Endometrial microvascular endothelial cells (primary cell): ENCODE data around the gene LAMB1. TPM values are rescaled to one million over a fixed set of nuclear protein-coding genes. Genes with fewer than 3 reads are reported as not detected.
"Not testable (repeated sequence)": the region's sequence is repeated elsewhere in the genome, so short reads cannot be mapped to it uniquely, and the experiment has no call there.

ENCODE experiments used
- in situ Hi-C: cut with HindIII; loops from 2 replicates; pipeline ENCODE4 v1.10.0; 2017; ENCODE audit warnings: low sequenced_read_pairs, low pct_unique_long_range_greater_than_20kb; ENCODE audit errors: inconsistent ontology term
- total RNA-seq: library from RNA; depleted of rRNA; stranded (reverse); fragments of >200 nt; gene quantifications from one replicate; pipeline ENCODE4 v1.2.3, GENCODE V29; 2015; ENCODE audit errors: inconsistent ontology term

Gene LAMB1
- total RNA-seq, 1 donor from 2014 or later: 262 TPM

- in situ Hi-C loops: no loop called here
Measured at GRCh38 chr7:107907790-107908189, 95.2 kb downstream of the LAMB1 start.

GRCh38 chr7:107902381-107902780, 100.6 kb downstream of the LAMB1 start:
- in situ Hi-C loops: no loop called here

GRCh38 chr7:107900496-107901015, 102.4 kb downstream of the LAMB1 start:
- in situ Hi-C loops: no loop called here

DNA sequence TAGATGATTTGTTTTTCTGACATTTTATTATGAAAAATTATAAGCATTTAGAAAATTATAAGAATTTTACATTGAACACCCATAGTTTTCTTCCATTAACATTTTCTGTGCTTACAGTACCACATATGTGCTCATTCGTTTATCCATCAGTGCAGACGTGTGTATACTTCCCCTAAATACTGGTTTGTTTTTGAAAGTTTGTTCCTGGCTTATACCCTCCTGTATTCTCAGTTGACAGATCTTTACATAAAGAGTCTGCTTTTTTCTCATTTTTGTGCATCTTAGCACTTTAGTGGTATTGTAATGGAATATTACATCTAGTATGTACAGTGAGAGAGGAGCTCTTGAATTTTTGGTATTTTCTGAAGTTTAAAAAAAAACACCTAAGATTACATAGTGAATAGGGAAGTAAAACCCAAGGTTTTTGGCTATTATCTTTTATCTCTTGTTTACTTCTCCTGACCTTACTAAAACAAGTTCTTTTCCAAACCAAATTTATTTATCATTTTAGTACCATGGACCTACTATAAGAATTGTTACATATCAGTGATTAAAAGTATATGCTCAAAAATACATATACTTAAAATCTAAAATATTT, 103.9 kb downstream of the LAMB1 start:
- in situ Hi-C loops: no loop called here

DNA sequence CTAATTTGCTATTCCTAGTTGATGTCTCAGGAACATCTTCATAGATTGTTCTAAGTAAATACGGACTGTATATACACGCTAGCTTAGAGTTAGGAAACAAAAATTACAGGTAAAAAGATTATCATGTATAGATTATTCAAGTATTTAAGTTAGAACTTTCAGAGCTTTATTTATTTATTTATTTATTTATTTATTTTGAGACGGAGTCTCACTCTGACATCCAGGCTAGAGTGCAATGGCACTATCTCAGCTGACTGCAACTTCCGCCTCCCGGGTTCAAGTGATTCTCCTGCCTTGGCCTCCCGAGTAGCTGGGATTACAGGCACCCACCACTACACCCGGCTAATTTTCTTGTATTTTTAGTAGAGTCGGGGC, 110.6 kb downstream of the LAMB1 start:
- in situ Hi-C loops: not testable (repeated sequence)

DNA sequence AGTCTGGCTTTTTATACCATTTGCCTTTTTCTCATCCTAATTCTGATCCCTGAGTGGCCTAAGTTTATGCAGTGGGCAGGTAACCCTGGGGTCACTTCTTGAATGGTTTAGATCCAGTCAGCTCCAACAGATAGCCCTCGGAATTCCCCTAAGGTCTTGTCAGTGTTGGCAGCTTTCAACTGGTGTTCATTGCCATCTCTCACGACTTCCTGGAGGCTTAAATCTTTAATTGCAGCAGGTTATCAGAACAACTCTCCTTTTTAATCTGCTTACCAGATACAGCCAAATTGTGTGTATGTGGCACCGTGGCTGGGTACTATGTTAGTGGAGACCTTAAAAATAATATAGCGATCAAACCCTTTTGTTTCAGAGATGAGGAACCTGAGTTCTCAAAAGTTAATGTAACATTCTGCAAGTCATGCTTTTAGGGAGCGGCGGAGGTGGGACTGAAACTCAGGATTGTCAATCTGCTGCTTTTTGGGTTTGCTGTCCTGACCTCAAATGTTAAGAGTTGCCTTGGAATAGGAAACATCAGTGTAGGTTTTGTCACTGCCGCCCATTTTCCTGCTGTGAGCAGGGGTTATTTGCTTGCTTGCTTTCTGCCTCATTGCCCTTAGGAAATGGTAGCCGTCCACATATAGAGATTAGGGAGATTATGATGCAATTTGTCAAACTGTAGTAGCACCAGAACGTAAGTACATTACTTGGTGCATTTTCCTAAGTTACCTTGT, 111.2 kb downstream of the LAMB1 start:
- in situ Hi-C loops: no loop called here

DNA sequence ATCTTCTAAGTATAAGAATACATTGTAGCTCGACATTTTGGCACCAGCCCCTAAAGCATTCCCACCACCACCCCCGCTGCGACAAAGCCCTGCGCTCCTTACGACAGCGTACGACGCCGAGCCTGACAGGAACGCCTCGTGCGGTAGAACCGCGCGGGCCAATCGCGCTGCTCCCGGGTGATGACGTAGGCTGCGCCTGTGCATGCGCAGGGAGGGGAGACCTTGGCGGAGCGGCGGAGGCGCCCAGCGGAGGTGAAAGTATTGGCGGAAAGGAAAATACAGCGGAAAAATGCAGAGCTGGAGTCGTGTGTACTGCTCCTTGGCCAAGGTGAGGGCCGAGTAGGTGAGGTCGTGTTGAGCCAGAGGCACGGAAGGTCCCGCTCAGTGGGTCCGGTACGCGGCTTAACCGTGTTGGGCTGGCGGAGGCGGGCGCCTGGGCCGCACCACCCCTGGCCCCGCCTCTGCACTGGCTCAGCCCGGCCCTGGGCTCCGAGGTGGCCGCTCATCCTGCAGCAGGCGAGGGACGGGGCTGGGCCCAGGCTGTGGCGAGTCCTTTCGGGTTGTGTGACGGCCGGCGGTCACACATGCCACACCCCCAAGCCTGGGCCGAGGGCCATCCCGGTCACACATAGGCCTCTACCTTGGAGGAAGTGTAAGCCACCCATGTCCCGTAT, 111.9 kb downstream of the LAMB1 start, which contains the start of gene DLD:
Gene DLD (plus strand): TSS at position 222 of the 674 bp plus-strand sequence. CDS start 68 bp downstream, at position 290.
- in situ Hi-C loops: no loop called here

GRCh38 chr7:107890493-107890961, 112.4 kb downstream of the LAMB1 start:
- in situ Hi-C loops: no loop called here

DNA sequence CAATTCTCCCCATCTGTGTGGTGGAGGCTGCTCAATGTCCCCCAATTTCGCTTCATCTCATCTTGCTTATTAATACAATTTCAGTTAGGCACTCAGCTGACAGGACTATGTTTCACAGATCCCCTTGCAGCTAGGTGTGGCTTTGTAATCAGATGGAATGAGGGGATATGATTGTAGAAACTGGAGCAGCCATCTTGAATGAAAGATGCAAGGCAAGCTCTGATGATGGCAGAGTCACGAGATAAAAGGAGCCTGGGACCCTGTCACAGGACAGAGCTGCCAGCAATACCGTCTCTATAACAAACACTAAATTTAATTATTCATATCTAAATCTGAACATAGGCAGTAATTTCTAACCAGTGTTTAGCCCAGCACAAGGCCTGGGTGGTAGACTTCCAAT, 113.0 kb downstream of the LAMB1 start:
- in situ Hi-C loops: no loop called here

DNA sequence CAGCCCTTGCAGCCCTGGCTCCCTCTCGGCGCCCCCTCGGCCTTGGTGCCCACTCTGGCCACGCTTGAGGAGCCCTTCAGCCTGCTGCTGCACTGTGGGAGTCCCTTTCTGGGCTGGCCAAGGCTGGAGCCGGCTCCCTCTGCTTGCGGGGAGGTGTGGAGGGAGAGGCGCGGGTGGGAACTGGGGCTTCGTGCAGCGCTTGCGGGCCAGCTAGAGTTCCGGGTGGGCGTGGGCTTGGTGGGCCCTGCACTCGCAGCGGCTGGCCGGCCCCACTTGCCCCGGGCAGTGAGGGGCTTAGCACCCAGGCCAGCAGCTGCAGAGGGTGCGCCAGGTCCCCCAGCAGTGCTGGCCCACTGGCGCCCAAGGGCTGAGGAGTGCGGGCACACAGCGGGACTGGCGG, 115.1 kb downstream of the LAMB1 start:
- in situ Hi-C loops: not testable (repeated sequence)

GRCh38 chr7:107884066-107884818, 118.7 kb downstream of the LAMB1 start:
- in situ Hi-C loops: no loop called here

- in situ Hi-C loops: no loop called here
Measured at GRCh38 chr7:107882766-107883165, 120.2 kb downstream of the LAMB1 start.

DNA sequence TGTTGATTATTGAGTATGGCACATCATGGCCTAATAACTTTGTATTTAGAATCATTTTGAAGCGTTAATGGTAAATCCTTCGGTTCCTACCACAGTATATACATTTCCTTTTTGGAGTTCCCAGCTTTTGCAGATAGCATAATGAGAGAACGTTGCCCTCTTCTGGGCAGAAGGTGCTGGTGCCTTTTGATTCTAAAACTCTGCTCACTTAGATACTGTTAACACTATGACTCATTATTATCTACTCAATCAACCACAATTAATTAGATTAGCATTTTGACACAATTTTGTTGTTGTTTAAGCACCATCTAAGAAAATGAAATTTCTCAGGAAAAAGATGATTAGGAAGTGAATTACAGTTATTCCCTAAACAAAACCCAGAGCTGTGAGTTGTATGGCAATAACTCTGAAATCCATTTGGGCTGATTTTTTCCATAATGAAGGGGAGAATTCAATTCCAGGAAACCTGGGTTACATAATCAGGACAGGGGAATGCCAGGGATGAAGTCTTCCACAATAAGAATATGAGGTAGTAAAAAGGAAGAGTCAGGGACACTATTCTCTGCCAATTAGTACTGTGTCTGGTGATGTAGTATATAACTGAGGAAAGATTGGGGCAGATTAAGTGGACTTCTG, 123.4 kb downstream of the LAMB1 start:
- in situ Hi-C loops: no loop called here

GRCh38 chr7:107878636-107879035, 124.3 kb downstream of the LAMB1 start:
- in situ Hi-C loops: no loop called here

GRCh38 chr7:107877731-107878382, 125.1 kb downstream of the LAMB1 start:
- in situ Hi-C loops: no loop called here

DNA sequence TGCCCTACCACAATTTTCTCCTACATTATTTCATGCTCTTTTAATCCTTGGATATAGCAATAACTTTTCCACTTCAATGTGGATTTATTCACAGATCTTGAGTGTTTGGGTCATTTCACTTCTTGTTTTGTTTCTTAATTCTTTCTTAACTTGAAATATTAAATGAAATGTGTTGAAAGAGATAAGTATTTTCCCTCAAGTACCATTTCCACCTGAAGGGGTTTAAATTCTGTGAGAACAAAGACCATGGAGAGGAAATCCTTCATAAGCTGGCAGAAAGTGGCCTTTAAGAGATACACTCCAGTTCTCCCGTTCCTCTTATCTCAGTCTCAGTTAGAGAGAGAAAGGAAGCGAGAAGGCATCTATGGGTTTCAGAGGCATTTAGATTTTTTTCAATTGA, 126.0 kb downstream of the LAMB1 start:
- in situ Hi-C loops: no loop called here

DNA sequence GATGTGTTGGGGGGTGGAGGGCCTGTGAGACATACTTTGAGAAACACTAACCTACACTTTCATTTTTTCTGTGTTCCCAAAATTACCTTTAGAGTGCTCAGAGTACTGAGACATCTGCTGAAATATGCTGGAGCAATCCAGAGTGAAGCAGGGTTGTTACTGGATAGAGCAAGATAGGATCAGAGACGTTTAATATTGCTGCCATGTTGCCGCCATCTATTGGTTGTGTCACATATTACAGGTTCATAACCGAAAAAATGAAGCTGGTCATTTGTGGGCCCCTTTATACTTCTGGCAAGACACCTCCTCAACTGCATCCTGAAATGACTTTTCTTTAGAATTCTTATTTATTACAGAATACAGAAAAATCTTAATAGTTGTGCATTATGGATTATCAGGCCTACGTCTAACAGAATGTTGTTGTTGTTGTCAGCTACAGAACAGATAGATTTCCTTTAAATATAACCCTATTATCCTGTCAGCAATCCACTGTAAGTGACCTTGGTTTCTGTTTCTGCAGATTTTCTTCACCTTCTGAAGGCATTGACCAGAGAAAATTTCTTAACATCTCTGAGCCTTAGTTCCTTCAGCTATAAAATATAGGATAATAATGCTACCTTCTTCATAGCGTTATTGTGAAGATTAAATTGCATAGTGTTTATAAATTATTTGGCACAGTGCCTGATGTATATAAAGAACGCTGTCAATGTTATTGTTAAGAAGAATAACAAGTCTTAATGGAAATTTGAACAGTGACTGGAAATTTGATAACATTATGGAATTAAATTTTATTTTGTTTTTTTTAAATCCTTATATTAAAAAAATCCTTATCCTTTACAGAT, 128.1 kb downstream of the LAMB1 start:
- in situ Hi-C loops: no loop called here
